ENCODE measurements around the gene NCBP3.

The NCBP3 gene, protein sequence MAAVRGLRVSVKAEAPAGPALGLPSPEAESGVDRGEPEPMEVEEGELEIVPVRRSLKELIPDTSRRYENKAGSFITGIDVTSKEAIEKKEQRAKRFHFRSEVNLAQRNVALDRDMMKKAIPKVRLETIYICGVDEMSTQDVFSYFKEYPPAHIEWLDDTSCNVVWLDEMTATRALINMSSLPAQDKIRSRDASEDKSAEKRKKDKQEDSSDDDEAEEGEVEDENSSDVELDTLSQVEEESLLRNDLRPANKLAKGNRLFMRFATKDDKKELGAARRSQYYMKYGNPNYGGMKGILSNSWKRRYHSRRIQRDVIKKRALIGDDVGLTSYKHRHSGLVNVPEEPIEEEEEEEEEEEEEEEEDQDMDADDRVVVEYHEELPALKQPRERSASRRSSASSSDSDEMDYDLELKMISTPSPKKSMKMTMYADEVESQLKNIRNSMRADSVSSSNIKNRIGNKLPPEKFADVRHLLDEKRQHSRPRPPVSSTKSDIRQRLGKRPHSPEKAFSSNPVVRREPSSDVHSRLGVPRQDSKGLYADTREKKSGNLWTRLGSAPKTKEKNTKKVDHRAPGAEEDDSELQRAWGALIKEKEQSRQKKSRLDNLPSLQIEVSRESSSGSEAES

DNA sequence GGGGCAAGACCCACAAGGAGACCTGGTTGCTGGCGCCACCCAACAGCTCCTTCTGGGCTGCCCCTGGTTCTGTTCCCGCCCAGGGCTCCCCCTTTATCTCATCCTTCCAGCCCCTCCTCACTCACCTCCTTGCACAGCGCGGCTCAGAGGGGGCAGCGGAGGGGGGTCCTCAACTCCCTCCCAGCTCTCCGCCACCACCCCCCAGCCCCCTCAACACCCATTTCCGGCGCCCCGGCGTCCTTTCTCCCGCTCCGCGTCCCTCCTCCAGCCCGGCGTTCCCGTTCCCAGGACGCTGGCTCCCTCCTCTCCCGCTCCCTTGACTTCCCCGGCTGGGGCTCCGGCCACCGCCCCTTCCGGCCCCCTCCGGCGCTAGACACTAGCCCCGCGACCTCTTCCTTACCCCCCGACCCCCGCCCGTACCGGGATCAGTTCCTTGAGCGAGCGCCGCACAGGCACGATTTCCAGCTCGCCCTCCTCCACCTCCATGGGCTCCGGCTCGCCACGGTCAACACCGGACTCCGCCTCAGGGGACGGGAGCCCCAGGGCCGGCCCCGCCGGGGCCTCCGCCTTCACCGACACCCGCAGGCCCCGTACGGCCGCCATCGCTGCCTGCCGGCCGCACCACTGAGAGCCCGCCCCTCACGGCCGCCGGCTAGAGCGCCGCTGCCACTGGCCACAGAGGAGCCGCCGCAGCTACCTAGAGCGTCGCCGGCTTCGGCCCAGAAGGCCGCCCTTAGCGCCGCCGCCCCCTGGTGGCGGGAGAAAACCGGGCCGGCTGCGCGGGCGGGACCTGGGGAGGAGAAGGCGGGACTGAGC lies at the start of gene NCBP3:
Gene NCBP3 (minus strand): TSS at position 626 of the 816 bp plus-strand sequence. CDS start 23 bp downstream, at position 603.
- peak; percentile 88 to 94 for DNase-seq

DNA sequence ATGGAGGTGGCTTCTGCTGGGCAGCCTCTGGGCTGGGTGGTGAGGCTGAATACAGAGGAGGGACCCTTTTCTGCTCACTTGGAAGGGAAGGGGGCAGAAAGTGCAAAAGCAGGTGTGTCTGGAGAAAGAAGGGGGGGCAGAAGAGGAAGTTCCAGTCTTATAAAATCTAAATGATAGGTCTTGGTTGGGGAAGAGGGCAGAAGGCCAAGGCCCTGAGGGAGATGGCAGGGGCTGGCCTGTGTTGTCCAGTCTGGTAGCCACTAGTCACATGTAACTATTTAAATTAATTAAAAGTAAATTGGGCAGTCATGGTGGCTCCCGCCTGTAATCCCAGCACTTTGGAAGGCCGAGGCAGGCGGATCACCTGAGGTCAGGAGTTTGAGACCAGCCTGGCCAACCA lies 49.3 kb upstream of the NCBP3 start:
- DNase-seq = no peak

DNA sequence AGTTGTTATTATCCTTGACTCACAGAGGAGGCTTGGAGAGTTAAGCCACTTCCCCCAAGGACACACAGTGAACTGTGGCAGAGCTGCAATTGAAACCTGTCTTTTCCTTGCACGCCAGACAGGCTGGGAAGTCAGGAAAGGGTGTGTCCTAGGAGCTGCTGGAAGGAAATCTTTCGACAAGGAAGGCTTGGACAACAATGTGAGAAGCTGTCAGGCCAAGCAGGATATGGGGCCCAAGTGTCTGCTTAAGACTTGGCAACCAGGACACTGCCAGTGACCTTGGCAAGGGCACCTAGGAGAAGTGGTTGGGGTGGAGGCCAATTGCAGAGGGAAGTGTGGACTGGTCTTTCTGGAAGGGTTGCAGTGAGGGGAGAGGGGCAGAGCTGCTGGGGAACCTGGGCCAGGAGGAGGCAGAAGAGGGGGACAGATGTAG lies 48.9 kb upstream of the NCBP3 start:
- DNase-seq = no peak

DNA sequence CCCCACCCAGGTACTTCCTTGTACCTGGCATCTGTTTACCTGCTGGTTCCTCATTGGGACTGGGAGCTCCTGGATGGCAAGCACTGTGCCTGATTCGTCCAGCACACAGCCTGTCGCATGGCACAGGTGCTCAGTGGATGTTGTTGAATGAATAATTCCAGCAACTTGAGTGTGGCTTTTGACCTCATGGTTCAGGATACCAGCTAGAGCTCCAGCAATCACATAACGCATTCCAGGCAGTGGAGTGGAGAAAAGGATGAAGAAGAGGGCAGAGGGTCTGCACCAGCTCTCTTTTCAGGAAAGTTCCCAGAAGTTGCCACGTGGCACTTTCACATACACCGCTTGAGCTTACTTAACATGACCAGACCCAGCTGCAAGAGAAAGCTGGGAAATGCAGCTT lies 48.1 kb upstream of the NCBP3 start:
- no peak for DNase-seq

DNA sequence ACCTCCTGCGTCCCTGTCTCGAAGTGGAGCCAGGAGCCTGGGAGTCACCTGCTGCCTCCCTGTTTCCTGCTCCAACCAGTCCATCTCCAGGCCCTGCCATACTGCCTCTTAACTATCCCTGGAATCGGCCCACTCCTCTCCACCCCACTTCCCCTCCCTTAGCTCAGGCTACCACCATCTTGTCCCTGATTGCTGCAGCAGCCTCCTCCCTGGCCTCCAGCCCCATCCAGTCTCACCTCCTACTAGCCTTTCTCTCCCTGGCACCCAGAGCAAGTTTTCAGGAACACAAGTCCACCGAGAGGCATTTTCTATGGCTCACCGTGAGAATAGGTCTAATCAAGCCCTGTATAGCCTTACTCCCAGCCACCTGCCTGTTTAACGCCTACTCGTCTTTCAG lies 47.7 kb upstream of the NCBP3 start:
- no peak for DNase-seq

DNA sequence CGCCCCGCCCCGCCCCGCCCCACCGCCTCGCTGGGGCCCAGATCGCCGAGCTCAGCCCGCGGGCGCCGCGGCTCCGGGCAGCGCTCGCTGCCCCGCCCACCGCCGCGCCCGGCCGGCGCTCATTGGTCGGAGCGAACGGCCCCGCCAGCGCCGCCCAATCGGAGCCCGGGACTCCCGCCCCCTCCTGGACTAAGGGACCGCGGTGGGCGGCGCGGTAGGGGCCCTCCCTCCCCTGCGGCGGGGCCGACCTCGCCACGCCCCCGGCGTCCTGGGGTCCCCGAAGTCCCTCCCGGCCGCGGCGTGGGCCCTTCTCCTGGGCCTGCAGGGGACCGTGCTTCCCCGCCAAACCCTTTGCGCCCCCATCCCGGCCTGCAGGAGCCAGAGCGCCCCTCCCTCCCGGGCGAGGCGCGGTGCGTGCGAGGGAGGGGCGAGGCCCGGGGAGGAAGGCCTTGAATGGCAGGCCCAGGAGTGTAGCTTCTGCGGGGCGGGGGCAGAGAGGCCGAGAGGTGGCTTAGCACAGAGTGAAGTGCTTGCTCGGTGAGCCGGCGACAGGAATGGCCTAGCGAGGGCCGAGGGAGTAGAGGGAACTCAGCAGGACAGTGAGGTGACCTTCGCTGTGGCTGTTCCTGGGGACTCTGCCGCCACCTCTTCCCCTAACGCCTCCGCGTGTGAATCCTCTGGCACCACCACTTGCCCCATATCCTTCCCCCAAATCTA lies 47.1 kb upstream of the NCBP3 start, which contains the start of gene CAMKK1:
Gene CAMKK1 (minus strand): TSS at position 51 of the 717 bp plus-strand sequence. CDS start 7,366 bp downstream, outside the sequence.
- peak; percentile 55 to 76 for DNase-seq

DNA sequence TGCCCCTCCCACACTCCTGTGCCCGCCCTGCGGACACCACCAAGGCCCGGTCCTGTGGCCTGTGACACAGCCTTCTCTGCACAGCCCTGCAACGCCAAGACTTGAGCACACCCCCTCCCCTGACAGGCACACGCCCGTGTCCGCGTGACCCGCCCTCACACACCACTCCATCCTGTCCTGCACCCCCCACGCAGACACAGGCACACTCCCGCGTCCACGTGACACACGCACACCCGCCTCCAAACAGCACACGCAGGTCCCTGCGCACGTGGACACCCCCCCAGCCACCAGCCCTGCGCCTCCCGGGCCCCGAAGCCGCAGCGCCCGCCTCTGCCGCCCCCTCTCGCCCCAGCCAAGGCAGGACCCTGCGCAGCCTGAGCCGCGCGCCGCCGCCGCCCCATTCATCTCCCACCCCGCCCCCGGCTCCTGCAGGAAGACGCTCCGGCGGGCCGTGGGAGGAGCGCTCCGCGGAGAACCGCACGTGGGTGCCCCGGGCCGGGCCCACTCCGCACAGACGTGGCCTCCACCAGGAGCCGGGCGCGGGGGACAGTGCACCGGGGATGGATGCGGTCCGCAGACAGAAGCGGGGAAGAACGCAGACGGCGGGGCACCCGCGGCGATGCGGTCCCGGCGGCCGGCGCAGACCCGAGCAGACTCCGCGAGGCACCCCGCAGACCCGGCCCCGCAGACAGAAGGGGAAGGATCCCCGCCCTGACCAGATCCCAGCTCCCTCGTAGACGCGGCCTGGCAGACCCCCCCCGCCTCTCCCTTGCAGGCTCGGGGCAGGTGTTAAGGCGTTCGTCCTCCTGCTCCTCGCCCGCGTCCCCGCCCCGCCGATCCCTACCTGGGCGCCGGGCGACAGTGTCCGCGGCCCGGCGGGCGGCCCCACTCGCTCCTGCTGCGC lies 46.3 kb upstream of the NCBP3 start:
- DNase-seq = peak in 1 of 2 donors; percentile 56

DNA sequence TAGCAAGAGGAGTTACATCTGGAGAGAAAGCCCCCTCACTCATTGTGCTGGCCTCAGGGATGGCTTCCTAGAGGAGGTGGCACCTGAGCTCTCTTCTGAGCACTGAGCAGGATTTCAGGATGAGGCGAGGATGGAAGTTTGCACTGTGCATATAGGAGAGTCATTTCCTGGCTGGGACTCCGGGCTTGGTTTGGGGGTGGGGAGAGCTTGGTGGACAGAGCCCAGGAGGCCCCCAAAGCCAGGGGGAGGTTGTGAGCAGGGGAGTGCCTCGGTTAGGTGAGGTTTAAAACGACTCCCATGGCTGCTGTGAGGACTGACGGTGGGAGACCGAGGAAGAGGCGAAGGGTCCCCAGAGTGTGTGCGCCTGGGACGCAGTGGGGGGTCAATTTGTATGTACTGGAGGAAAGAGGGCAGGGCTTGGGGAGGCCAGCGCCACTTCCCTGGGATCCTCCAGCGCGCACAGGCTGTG lies 45.6 kb upstream of the NCBP3 start:
- no peak for DNase-seq

DNA sequence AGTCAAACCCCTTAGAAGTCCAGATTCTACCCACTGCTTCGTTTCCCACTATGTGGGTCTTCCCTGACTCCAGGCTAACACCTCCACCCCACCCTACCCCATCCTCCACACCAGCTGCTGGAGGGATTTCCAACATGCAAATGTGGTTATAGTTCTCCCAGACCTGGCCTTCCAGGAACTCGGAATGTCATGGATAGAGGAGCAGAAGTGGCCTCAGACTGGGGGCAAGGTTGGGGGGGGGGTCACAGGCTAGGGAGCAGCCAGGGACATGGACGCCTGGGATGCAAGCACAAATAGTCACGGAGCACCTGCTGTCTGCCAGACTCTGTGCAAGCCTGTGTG lies 44.8 kb upstream of the NCBP3 start:
- DNase-seq = no peak

DNA sequence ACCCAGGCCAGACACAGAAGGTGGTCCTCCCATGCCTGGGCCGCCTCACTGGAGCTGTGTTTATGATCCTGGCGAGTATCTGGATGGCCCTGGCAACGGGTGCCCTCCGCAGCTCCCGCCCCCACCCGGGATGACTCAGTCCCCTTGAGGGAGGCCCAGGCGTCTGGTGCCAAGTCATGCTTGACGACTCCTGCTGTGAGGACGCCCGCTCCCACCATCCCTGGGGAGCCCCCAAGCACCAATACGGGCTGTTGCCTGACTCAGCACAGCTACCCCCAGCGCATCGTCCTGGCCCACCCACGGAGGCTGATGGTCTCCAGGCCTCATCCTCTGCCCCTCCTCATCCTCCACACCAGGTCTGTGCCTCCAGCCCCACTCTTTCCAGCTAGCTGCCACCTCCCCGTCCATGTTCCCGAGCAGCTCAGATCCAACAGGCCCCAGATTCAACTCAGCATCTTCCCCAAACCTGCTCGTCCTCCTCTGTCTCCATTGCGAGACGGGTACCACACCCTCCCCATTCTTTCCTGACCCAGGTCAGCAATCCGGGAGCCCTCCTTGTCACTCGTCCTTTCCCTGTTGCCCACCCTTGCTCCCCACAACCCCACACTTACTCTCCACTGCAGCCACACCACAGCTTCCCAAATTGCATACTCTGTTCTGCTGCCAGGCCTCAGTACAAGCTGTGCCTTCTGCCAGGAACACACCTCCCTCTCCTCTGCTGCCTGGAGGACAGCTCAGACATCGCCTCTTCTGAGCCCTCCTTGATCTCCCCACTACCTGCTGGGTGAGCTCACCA lies 44.2 kb upstream of the NCBP3 start:
- no peak for DNase-seq

DNA sequence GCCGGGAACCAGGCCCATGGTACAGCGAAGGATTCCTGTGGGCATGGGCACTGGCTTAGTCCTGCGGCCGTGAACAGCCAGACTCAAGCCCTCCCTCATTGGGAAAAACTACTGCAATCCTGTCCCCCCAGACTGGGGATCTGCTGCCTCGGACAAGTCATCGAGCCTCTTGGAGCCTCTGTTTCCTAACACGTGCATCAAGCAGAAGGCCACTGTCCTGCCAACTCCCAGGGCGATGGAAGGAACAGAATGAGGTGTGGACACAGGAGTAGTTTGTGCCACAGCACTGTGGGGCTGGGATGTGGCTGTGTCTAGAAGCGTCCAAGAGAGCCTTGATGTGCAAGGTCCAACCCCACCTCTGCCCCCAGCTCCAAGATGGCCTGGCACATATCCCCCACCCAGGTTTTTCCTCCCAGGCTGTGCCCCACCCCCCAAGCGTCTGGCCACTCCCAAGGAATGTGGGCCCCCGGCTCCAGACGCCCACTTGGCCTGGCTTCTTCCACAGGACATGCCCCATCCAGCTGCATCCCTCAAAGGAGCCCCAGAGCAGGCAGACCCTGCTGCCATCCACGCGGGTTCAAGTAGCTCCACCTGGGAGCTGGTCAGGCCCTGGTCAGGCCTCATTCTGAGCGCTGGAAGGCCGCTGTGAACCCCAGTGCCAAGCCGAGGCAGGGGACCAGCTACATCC lies 43.4 kb upstream of the NCBP3 start:
- no peak for DNase-seq

DNA sequence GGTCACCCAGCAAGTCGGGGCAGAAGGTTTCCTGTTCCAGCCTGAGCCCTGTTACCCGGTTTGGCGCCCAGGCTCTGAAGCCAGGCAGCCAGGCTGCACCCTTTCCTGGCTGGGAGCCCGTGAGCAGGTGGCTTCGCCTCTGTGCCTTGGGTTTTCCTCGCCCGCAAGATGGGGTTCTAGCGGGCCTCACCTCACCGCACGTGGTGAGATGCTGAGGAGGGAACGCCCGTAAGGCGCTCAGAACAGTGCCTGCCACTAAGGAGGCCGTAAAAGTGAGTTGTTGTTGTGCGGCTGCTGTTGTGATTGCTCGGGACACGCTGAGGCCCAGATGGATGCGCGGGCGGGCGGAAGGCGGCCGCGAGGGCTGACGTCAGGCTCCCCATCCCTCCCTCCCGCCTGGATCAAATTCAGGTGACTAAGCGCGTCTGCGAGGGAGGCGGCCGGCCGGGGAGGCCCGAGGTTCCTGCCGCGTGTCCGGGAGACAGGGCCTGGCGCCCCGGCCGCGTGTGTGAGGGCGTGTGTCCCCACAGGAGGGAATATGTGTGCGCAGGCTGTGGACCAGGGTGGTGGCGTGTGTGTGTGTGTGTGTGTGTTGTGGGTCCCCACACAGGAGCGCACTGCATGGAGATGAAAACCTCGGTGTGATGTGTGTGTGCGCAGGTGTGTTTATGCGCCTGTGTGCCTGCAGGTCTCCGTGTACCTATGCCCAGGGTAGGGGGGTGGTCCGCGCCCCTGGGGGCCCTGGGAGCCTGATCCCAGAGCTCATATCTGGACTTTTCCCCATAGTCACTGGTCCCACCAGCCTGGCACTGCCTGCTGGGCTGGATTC lies 42.5 kb upstream of the NCBP3 start:
- peak; percentile 14 to 40 for DNase-seq

DNA sequence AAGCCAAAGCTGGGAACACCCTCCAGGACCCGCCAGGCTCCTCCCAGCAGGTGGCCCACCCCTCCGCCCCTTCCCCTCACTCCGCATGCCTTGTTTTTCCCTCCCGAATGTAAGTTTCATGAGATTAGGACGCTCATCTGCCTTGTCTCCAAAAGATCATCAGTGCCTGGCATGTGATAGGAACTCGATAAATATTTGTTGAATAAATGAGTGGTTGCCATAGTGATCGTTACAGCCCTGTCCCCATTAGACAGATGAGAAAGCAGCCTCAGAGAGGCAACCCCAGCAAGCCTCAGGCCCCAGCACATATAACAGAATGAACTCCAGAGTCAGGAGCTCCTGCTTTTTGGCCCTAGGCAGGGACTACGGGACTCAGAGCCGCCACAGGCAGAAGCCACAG lies 41.8 kb upstream of the NCBP3 start:
- no peak for DNase-seq

DNA sequence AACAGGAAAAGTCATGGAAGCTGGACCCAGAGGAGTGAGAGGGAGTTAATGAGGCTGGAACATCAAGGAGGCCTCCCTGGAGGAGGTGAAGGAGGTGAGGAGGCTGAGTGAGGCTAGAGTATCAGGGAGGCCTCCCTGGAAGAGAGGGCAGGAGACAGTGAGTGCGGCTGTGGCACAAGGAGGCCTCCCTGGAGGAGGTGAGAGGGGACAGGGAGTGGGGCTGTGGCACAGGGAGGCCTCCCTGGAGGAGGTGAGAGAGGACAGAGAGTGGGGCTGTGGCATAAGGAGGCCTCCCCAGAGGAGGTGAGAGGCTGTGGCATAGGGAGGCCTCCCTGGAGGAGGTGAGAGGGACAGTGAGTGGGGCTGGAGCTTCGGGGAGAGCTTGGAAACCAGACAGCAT lies 41.3 kb upstream of the NCBP3 start:
- no peak for DNase-seq

DNA sequence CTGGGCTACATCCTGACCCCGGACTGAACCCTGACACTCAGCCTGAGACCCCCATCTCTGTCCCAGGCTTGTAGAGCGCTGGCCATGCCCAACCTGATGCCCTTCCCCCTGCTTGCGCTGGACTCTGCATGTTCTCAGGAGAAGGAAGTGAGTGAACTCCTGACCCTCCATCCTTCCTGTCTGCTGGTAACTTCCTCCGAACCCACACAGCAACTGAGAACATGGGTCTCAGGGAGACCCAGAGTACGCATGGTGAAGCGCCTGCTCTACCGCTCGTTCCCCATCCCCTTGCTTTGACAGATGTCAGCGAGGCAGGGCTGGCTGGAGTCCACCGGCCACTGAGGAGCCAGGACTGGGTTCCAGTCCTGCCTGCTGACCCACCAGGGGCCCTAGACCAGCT lies 40.7 kb upstream of the NCBP3 start:
- peak in 1 of 2 donors; percentile 15 for DNase-seq

DNA sequence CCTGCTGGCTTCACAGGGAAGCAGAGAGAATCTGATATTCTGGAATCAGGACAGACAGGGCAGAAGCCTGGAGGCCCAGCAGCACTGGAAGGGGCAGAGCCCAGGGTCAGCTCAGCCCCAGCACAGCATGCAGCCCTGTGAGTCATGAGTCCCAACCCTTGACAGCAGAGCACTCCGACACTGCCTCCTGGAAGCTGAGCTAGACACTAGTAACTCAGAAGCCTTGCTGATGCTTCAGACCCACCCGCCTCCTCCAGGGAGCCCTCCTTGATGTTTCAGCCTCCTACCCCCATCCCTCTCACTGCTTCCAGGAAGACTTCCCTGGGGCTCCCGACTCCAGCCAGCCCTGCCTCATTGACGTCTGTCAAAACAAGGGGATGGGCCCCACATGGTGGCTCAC lies 39.9 kb upstream of the NCBP3 start:
- DNase-seq = no peak

DNA sequence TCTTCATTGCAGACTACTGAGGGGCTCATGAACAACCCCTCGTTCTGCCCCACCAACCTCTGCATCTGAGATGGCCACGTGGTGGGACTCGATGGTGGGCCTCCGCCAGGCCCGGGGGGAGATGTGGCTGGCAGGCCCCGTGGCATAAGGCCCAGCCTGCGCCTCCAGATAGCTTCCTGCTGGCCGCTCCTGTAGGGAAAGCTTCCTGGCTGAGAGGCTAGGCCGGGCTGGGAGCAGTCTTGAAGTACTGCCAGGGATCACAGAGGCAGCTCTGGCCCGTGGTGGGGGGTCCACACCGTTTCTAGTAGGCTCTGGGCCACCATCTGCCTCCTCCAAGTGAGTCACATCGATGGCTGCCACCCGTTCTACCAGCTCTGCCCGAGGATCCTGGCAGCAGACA lies 39.2 kb upstream of the NCBP3 start:
- no peak for DNase-seq

DNA sequence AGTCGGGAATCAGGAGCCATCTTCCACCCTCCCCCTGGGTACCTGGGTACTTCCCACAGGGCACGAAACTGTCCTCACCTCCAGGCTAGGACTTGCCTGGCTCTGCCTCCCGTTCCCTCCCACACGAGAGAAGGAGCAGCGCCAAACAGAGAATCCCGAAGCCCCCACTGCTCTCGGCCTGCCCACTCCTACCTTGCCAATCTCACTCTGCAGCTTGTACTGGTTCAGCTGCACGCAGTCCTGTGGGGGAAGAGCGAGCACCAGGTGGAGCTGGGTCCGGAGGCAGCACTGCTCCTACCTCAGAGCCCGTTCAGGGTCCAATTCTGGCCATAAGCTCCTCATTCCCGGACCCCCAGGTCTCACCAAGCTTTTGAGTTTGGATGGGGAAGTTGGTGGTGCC lies 38.1 kb upstream of the NCBP3 start:
- no peak for DNase-seq

DNA sequence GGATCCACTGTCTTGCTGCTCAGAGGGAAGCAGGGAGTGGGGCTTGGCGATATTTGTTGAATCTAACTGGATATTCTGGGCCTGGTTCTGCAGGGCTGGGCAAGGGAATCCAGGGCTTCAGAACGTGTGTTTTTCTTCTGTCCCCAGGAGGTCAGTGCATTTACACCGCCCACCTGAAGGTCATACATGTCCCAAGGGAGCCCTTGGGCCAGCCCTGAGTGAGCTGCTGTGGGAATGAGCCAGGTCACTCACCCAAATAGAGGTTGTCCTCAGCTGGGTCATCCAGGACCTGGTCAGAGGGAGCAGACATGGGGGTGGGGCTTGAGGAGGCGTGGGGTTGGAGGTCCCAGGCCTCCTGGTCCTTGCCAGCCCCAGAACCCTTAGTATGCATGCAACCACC lies 36.2 kb upstream of the NCBP3 start:
- no peak for DNase-seq

All from hippocampal formation (tissue), 2 donors.